Adrenal gland (tissue), 5 donors: ENCODE measurements around the gene PNP.

Source experiments
- CTCF ChIP-seq, 6 experiments: fragments of 450-650 bp in 4 of 6; fragments of 200-600 bp in 2 of 6; sonication (generic) in 1 of 6; IDR thresholded peaks; 1 replicate in 5 of 6; 2 replicates in 1 of 6; pipeline versions ENCODE4 v1.5.1 to v1.8.0; 2016 to 2021; ENCODE audit warnings: antibody characterized with exemption in 6 of 6, mild to moderate bottlenecking in 2 of 6, moderate library complexity in 1 of 6
- POLR2A ChIP-seq, 2 donors: fragments of 450-650 bp; IDR thresholded peaks; one replicate each; pipeline ENCODE4 v1.6.1; 2017; ENCODE audit warnings: antibody characterized with exemption in 2 of 2, mild to moderate bottlenecking in 2 of 2, moderate library complexity in 1 of 2
- donor health status: DM: no; HTN: no; CAD: no.

DNA sequence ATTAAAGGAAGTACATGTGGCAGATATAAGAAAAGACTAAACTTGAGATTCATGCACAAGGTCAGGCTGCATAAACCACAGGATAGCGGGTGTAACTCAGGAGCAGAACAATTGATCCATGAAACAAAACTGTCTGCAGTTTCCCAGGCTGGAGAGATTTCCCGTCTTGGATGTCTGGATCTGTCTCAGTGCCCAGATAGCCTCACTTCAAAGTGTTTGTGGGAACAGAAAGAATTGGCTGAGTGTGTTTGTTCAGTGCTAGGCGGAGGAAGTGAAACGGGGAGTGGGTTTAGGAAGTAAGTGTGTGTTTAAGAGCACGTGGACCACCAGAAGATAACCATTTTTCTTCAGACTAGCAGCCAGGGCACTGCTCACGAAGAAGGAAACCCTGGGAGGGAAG lies 34.7 kb downstream of the PNP start:
- no peak for TF ChIP-seq CTCF (IDR thresholded peaks at IDR 0.05)
- TF ChIP-seq POLR2A (IDR thresholded peaks at IDR 0.05) = no peak
